ENCODE results near the gene GSK3B.

GRCh38 chr3:119829420-119829819 lies 264.8 kb downstream of the GSK3B start:
- TF ChIP-seq CTCF (IDR thresholded peaks at IDR 0.05; ENCODE audit: poor library complexity) (no peak), EZH2 (IDR thresholded peaks at IDR 0.05; ENCODE audit: borderline replicate concordance) (no peak), EZH2phosphoT487 (IDR thresholded peaks at IDR 0.05; ENCODE audit: low read depth, severe bottlenecking, unreplicated experiment) (no peak)

Data from hepatocyte (in vitro differentiated cells).